ENCODE results near the gene WDR37.

DNA sequence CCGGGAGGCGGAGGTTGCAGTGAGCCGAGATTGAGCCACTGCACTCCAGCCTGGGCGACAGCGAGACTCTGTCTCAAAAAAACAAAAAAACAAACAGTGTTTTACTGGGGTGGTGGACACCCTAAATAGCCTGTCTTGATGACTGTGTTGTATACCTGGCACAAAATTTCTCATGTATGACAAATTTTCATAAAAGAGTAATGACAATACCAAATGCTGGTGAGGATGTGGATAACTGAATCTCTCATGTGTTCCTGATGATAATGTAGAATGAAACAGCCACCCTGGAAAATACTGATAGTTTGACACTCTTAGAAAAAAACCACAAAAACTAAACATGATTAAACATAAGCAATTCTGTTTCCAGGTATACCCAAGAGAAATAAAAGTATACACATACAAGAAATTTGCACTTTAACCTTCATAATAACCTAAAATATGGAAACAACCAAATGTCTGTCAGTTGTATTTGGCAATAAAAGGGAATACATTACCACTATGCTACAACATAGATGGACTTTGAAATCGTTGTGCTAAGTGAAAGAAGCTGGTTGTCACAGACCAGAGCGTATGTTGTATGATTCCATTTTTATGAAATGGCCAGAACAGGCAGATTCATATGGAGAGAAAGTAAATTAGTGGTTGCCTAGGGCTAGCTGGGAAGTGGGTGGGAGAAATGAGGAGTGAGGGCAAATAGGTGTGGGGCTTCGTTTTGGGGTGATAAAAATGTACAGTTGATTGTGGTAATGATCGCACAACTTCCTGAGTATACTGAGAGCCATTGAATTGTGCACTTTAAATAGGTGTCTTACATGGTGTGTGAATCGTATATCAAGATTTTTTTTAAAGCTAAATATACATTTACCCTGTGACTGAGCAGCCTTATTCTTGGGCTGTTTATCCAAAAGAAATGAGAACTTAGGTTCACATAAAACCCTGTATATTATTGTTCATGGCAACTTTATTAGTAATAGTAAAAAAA, 12.5 kb downstream of the WDR37 start:
- no peak for TF ChIP-seq YY1 (IDR thresholded peaks at IDR 0.05; ENCODE audit: insufficient read depth, insufficient read length)
- TF ChIP-seq SUZ12 (IDR thresholded peaks at IDR 0.05; ENCODE audit: extremely low read depth, insufficient read depth, insufficient read length), result no peak

Measured in NT2/D1 (cell line).